K562 (cell line): Measurements from ENCODE around the gene RPS6KA2.

Experiments used
- CBX2 ChIP-seq: fragments of 200-600 bp; sonication (generic); IDR thresholded peaks from one replicate; pipeline ENCODE4 v1.6.1; 2012; ENCODE audit warnings: mild to moderate bottlenecking, low read length, inconsistent platforms; ENCODE audit not compliant: insufficient read depth, poor library complexity, severe bottlenecking
- EP300 ChIP-seq: IDR thresholded peaks from 2 replicates; pipeline ENCODE4 v1.6.1; 2012; ENCODE audit warnings: low read length, improper control_type of control experiment
- GABPB1 ChIP-seq: sonication (generic); formaldehyde crosslinking; IDR thresholded peaks from 2 replicates; pipeline ENCODE4 v1.8.0; 2022; ENCODE audit warnings: mild to moderate bottlenecking, missing genetic modification reagents
- GATAD2A ChIP-seq: fragments of 450-650 bp; IDR thresholded peaks from 2 replicates; pipeline ENCODE4 v1.6.1; 2017
- SREBF2 ChIP-seq: sonication (generic); formaldehyde crosslinking; IDR thresholded peaks from 2 replicates; pipeline ENCODE4 v1.4.0; 2020; ENCODE audit warnings: mild to moderate bottlenecking, missing genetic modification reagents
- TFAM ChIP-seq: fragments of 250-450 bp; sonication (Bioruptor Pico); conservative IDR thresholded peaks from 2 replicates; pipeline ENCODE4 v1.5.0; 2021; ENCODE audit warnings: mild to moderate bottlenecking, moderate library complexity
- TF ChIP-seq, protein P1 (sequence below), 3 experiments: IDR thresholded peaks in 2 of 3; conservative IDR thresholded peaks in 1 of 3; 2 replicates each; pipeline ENCODE4 v1.5.1; 2011 to 2012; ENCODE audit warnings: low read length in 3 of 3, mild to moderate bottlenecking in 3 of 3, control low read depth in 2 of 3, improper control_type of control experiment in 1 of 3, inconsistent platforms in 1 of 3, low read depth in 1 of 3, mixed read lengths in 1 of 3, moderate library complexity in 1 of 3; ENCODE audit not compliant: insufficient read depth in 2 of 3
- TF ChIP-seq, protein P2 (sequence below): sonication (generic); formaldehyde crosslinking; IDR thresholded peaks from 2 replicates; pipeline ENCODE4 v1.8.0; 2022; ENCODE audit warnings: missing genetic modification reagents, mild to moderate bottlenecking, borderline replicate concordance

DNA sequence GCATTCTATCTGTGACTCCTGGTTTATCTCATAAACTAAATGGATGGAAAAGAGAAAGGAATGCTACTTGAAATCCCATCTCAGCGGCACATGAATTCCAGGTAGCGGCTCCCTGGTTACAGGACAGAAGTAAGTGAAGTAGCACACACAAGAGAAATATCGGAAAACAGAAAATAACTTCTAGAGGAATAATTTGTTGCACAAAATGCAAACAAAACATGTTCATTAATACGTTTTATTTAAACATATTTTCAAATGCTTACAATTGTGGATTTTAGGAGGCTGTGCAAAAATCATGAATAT lies 26.5 kb upstream of the RPS6KA2 start:
- TF ChIP-seq CBX2 (no peak), EP300 (no peak), GATAD2A (no peak), SREBF2 (CRISPR knock-in tag) (no peak), TFAM (CRISPR knock-in tag) (no peak), GABPB1 (CRISPR knock-in tag) (no peak)
- TF ChIP-seq, protein P1, sequence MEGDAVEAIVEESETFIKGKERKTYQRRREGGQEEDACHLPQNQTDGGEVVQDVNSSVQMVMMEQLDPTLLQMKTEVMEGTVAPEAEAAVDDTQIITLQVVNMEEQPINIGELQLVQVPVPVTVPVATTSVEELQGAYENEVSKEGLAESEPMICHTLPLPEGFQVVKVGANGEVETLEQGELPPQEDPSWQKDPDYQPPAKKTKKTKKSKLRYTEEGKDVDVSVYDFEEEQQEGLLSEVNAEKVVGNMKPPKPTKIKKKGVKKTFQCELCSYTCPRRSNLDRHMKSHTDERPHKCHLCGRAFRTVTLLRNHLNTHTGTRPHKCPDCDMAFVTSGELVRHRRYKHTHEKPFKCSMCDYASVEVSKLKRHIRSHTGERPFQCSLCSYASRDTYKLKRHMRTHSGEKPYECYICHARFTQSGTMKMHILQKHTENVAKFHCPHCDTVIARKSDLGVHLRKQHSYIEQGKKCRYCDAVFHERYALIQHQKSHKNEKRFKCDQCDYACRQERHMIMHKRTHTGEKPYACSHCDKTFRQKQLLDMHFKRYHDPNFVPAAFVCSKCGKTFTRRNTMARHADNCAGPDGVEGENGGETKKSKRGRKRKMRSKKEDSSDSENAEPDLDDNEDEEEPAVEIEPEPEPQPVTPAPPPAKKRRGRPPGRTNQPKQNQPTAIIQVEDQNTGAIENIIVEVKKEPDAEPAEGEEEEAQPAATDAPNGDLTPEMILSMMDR (IDR thresholded peaks at IDR 0.05 in 2 of 3, conservative IDR thresholded peaks at IDR 0.05 in 1 of 3; ENCODE audit: insufficient read depth in 2 of 3, low read depth in 1 of 3, low read length in 3 of 3): no peak
- TF ChIP-seq, protein P2, sequence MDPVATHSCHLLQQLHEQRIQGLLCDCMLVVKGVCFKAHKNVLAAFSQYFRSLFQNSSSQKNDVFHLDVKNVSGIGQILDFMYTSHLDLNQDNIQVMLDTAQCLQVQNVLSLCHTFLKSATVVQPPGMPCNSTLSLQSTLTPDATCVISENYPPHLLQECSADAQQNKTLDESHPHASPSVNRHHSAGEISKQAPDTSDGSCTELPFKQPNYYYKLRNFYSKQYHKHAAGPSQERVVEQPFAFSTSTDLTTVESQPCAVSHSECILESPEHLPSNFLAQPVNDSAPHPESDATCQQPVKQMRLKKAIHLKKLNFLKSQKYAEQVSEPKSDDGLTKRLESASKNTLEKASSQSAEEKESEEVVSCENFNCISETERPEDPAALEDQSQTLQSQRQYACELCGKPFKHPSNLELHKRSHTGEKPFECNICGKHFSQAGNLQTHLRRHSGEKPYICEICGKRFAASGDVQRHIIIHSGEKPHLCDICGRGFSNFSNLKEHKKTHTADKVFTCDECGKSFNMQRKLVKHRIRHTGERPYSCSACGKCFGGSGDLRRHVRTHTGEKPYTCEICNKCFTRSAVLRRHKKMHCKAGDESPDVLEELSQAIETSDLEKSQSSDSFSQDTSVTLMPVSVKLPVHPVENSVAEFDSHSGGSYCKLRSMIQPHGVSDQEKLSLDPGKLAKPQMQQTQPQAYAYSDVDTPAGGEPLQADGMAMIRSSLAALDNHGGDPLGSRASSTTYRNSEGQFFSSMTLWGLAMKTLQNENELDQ (CRISPR knock-in tag): no peak
